Limb (tissue), 2 donors: ENCODE measurements around the gene TEX53.

Source experiments
- DNase-seq, 2 donors: peaks; one replicate each; pipeline ENCODE4 v3.0.0-alpha.2; 2016; ENCODE audit errors: extremely low spot score in 2 of 2

TEX53 gene

DNA sequence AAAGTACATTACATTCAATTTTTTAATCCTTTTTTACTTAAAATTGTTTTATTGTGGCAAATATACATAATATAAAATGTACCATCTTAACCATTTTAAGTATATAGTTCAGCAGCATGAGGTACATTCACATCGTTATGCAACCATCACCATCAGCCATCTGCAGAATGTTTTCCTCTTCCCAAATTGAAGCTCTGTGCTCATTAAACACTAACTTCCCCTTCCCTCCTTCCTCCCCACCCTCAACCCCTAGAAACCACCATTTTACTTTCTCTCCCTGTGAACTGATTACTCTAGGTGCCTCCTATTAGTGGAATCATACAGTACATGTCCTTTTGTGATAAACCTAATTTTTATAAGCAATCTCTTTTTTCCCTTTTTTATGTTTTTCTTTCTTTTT, 15.6 kb downstream of the TEX53 start:
- DNase-seq = no peak

DNA sequence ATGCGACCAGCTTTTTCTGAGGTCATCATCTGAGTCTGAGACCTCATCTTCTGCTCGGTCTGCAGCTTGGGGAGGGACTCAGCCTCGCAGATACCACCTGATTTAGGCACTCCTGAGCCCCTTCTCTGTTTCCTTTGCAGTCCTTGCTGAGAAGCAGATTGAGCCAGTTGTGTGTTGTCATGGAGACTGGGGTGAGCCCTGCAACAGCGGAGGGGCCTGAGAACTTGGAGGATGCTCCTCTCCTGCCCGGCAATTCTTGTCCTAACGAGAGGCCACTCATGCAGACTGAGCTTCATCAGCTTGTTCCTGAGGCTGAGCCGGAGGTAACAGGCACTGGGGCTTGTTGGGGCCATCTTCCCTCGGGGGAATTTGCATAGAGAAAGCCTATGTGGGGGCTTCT, 19.2 kb downstream of the TEX53 start:
- DNase-seq = no peak

DNA sequence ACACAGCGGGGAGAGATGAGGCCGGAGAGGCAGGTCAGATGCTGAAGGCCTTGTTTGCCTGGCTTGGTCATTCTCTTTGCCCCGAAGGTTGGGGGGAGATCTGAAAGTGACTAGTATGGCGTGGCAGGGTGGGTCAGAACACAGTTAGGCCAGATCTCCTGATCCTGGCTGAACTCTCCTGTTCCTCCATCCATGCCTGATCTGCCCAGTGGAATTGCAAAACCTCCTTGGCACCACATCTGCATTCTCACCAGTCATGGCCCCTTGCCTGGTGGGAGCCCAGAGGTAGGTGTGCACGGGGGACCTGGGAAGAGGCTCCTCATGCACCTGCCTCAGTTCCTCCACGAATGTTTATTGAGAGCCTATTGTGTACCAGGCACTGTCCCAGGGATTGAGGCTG, 23.2 kb downstream of the TEX53 start:
- no peak for DNase-seq

DNA sequence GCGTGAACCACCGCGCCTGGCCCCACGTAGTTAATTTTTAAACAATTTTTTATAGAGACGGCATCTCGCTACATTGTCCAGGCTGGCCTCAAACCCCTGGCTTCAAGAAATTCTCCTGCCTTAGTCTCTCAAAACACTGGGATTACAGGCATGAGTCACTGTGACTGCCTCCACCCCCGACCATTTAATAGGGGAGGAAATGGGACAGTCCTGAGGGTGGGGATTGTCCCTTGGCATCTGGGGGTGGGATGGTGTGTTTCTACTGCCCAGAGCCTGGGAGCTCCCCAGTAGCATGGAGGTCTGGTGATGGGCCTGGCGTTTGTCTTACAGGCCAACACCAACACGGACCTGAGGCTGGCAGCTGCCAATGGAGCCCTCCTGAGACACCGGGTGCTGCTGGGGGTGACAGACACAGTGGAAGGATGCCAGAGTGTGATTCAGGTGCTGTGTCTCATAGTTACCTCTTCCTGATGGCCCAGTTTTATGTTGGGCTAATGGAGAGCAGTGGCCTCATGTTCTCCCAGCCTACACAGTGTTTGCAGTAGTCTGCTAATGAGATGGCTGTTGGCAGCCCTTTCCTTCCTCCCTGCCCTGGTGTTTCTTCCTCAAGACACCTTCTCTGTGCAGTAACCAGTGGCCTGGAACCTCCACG, 24.0 kb downstream of the TEX53 start:
- no peak for DNase-seq

DNA sequence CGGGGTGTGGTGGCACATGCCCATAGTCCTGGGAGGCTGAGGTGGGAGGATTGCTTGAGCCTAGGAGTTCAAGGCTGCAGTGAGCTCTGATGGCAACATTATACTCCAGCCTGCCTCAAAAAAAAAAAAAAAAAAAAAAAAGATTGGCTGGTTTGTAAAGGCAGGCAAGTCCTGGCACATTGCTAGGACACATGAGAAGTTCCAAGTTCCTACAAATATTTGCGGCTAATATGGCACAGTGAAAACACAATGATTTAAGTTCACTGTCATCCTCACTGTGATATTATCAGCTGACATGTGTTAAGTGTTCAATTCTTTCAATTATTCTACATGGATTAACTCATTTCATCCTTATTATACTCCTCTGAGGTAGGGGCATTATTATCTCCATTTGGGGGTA, 26.4 kb downstream of the TEX53 start:
- DNase-seq = no peak

DNA sequence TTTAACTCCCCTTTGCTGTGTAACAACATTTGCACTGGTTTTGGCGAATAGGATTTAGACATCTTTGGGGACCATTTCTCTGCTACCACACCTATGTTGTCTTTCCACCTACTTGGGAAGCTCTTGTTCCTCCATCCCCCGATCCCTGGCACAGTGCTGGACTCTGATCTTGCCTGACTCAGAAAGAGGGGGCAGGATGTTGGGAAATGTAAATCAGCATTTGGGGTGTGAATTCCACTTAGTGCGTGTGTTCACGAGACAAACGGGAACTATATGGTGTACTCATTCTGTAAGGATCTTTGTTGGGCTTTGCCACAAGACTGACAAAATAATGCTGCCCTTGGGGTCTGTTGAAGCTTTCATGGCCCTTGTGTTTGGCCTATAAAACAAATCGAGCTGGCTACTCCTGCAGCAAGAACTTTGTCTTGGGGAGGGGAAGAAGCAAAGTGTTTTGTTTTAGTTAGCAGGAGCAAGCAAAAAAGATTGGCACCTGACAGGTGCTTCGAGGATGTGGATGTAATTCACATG, 28.0 kb downstream of the TEX53 start:
- no peak for DNase-seq

DNA sequence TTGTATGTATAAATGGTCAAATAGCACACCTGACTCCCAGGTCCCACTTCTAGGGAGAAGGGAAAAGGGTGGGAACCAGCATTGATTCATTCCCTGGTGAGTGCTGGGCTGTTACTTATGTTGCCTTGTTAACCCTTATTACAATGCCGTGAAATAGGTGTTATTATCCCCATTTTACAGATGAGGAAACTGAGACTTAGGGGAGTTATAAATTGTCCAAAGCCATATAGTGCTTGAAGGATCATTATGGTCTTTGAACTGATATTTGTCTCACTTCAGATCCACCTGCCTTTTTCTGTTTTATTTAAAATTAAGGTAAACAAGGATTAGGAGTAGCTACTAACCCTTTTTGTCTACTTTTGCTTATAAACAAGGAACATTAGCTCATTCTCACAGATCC, 30.1 kb downstream of the TEX53 start:
- no peak for DNase-seq

DNA sequence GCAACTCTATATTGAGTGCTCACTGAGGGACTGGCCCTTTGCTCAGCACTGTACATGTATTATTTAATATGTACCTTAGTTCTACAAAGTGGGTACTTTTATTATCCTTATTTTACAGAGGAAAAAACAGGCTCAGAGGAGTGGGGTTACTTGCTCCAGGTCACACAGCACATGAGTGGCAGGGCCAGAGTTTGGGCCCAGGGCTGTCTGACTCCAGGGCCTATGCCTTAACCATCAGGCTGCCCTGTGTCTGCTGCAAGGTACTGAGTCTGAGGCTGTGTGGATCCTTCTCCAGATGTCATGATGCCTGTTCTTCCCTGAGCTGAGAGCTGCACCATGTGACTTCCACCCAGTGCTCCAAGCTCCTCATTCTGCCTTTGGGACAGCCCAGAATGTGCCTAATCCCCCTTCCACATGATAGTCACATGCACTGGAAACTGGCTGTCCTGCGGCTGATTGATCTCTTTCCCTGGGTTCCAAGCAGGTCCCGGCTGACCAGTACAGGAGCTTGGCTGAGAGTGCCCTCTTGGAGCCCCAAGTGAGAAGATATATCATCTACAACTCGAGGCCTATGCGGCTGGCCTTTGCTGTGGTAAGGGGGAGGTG, 31.1 kb downstream of the TEX53 start:
- no peak for DNase-seq

DNA sequence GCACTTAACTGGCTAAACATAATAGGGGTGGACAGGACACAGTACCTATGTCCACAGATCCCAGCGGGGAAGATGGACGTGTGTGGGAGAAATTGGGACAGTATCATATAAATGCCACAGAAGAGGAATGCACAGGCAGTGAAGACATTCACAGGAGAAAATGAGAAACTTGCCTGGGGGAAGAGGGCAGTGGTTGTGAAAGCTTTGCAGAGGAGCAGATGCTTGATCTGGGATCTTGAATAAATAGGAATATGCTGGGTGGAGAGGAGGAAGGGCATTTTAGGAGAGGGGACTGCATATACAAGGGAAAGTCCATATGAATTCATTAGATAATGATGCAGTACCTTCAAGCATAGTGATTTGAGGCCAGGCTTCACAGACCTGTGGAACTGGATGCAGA, 32.9 kb downstream of the TEX53 start:
- no peak for DNase-seq

DNA sequence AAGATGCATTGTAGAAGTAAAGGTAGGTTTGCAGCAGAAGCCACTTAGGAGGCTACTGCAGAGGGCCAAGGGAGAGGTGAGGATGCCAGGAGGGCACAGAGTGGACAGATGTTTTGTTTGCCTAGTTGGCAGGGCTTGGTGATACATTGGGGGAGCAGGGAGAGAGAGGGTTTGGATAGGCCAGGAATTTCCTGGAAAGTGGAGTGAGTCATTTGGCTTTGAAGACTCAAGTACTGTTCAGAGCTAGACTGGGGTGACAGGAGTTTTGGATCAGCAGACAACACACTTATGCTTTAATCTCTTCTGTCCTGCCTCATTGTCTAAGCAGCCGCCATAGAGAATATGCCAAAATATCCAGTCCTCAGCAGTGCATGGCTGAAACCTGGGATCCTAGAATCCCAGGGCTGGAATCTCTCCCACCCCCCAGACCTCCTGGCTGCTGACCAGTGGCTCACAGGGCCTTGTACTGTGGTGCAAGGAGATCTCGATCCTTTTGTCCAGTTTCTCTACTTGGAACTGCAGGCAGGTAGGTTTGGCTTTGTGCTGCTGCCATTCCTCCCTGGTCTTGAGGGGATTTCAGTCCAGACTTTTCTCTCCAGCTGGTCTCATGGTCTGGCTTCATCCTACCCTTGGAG, 35.5 kb downstream of the TEX53 start:
- no peak for DNase-seq

DNA sequence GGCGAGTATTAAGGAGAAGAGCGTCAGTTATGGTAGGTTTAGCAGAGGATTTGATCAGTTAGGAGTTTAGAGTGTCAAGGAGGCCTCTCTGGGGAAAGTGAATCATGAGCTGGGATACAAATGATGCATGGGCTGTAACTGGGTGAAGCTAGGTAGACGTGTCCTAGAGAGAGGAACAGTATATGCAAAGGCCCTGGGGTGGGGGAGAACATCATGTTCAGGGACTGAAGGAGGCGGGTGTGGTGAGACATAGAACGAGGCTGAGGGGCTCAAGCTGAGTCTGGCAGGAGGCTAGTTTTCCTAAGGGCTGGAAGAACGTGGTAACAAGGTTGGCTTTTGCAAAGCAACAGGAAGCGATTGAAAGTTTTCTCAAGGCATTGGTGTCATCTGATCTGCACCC, 36.0 kb downstream of the TEX53 start:
- DNase-seq = no peak

DNA sequence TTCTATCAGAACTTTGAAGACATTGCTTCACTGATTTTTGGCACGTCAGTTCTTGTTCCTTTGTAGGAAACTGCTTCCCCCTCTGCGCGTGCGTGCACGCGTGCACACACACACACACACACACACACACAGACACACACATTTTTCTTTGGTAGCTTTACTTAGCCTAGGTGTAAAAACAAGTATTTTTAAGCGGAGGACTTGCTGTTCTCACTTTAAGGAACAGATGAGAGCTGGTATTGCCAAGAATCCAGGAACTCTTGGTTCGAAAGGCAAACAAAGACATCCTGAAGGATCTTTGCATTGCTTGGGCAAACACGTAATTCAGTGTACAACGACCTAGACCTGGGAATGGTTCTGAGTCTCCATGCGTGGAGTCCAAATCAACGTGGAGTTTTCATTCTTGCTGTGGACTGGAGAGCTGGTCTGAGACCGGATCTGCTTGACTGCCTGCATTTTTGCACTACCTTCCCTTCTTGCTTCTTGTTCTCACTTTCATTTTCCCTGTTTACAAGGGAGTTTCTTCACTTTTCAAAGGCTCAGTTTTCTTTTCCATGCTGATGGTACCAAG, 38.3 kb downstream of the TEX53 start:
- DNase-seq = no peak

DNA sequence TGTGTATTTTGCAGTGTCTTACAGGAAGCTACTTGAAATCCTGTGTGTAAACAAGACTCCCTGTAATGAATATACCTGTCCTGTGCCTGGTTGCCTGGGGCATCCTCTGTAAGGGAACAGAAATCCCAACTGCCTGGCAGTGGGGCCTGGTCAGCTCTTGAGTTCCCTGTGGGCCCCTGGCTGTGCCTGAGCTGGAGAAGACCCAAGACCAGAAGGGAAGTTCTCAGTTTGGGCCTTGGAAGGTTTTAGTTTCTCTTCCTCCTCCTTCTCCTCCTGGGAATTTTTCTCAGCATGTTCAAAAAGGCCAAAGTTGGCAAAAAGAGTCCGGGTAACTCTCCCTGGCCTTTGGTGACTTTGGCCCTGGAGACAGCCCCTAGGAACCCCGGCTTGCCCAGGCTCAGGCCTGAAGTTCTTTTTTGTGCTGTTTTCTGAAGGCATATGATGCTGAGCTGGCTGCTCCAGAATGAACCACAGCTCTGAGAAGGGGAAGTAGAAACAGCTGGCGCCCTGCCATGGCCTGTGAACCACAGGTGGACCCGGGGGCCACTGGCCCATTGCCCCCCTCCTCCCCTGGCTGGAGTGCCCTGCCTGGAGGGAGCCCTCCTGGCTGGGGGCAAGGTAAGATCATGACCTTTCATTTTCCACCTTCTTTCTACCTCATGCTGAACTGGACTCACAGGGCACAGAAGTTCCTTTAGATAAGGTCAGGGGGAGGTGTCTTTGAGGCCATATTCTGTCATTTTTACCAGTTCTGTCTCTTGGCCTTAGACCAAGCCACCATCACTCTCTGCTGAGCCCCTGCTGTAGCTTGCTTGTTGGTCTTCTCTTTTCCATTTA, 40.7 kb downstream of the TEX53 start:
- no peak for DNase-seq

DNA sequence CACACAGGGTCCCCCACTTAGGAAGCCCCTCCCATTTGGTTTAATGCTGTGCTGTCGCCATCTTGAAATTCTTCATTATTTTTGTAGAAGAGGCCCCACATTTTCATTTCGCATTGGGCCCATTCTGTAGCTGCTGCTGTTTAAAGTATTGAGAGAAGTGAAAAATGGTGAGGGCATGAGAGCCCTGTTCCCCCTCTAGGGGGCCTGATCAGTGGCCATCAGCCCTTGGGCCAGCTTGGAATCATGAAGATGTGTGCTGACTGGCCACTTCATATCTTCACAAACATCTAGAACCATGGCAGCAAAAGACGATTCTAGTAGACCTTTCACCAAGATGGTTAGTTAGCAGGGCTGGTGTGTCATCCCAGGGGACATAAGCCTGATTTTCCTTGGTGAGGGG, 43.2 kb downstream of the TEX53 start:
- no peak for DNase-seq

DNA sequence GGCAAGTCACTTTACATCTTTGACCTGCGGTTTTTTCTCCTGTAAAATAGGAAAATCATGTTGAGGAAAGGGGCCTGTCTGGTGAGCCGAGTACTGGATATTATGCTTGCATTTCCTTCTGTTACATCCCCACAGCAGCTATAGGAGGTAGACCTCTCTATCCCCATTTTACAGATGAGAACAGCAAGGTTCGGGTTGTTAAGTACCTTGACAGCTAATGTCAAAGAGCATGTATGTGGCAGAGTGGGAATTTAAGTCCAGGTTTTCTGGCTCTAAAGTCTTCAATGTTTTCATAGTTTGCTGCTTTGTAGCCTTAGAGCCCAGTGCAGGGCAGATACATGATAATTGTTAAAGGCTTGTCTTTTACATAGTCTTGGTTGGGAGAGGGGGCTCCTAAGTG, 43.7 kb downstream of the TEX53 start:
- no peak for DNase-seq

DNA sequence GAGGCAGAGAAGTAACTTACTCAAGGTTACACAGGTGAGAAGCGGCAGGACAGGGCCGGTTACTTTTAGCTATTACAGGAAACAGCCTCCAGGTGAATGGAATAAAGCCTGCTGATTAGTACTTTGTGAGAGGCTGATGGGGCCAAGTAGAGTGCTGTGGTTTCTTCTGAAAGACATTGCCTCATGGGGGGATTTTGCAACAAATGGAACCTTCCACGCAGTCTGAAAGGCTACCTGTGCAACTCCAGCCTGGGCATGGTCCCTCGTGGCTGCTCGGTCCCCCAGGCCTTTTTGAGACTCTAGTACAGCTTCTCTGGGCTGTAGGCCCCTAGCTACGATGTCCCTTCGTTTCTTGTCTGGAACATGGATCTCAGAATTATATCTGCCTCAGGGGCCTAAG, 44.5 kb downstream of the TEX53 start:
- no peak for DNase-seq

DNA sequence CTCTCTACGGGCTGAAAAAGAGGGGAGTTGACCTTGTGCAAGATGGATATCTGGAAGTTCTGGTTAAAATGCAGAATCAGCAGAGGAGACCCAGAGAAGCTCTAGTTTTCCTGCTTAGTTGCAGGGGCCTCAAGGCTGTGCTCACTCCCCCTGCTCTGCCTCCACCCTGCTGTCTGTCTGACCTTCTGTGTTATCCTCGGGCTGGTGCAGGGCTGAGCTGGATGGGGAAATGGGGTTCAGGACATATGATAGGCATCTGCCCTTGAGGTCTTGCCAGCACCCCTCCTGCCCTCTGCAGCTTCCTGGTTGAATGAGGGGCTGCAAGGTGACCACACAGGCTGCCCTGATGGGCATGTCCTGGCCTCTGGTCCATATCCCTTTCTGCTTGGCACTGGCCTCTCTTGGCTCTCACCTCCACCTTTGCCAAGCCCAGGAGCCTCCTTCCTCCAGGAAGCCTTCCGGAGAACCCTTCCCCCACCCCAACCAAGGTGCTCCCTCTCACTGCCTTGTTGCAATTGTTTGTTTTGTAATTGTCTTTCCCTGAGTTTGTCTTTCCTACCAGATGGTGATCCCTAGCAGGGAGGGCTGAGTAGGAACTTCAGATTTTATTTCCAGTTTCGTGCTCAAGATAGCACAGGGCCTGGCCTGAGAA, 45.2 kb downstream of the TEX53 start:
- DNase-seq = no peak

DNA sequence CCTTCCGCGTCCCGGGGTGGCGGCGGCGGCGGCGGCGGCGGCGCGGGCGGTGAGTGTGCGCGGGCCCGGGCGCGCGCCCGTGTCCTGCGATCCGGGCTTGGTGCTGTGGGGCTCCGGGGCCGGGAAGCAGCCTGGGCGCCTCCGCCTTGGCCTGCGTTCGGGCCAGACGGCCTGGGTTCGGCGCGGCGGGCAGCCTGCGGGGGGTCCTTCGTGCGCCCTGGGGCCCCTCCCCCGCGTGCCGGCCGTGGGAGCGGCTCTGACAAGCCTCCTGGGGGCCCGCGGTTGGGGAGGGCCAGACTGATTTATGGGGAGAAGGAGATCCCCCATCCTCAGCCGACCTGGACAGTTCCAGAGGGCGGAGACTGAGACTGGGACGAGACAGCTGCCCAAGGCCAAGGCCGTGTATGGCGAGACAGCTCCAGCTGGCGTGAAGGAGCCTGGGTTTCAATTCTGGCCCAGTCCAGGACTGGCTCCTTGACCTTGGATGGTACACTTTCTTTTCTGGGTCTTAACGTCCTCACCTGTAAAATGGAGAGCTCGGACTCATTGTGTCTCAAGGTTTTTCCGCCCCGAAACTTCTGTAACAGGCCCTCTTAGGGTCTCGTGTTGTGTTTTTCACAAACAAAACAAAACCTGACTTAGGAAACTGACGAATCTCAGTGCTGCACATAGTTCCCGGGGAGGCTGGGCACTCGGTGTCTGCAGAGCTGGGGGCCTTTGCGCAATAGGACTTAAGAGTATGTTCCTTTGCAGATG, 45.9 kb downstream of the TEX53 start:
- peak; percentile 52 to 83 for DNase-seq

DNA sequence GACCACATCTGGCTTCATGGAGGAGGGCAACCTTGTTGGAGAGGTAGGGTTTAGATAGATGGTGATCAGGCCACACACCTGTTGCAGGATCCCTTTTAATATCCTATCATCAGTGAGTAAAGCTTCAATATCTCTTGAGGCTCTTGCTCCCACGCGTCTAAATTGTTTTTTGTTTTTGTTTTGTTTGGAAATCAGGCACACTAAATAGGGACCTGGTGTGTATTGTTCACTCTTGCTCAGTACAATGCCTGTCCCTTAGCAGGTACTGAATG, 49.1 kb downstream of the TEX53 start:
- no peak for DNase-seq

DNA sequence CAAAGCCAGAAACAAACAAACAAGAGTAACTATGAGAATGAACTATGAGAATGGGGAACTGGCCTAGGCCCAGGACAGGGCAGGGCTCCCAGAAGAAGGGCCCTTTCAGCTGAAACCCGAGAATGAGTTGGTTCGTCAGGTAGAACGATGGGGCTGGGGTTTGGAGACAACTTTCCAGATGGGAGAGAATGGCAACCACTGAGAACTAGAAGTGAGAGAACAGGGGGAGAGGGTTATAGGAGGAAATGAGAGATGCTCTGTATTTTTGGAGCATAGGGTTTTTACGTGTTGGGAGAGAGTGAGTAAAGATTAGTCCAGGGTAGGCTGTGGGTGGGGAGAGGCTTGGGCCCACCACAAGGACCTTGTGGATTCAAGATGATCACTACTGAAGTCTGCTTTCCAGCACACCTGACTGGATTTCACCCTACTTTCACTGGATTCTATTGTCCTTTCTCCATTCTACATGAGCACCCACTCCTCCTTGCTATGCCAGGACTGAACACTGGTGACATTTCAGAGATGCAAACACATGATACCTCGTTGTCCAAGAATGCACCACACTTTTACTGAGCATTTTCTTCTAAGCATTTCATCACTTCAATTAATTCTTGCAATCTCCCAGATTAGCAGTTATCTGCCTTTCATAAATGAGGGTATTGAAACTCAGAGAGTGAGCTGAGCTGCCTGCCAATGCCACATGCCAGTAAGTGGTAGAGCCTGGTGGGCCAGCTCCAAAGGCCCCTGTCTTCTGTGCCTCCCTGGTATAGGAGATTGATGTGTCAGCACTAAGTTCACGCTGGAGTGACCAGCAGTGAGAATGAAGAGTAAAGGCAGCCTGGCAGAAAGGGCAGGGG, 49.7 kb downstream of the TEX53 start:
- no peak for DNase-seq
